Measurements from ENCODE around the gene LRRC75A.
"Not testable (repeated sequence)": the region's sequence is repeated elsewhere in the genome, so short reads cannot be mapped to it uniquely, and the experiment has no call there.

The LRRC75A gene

DNA sequence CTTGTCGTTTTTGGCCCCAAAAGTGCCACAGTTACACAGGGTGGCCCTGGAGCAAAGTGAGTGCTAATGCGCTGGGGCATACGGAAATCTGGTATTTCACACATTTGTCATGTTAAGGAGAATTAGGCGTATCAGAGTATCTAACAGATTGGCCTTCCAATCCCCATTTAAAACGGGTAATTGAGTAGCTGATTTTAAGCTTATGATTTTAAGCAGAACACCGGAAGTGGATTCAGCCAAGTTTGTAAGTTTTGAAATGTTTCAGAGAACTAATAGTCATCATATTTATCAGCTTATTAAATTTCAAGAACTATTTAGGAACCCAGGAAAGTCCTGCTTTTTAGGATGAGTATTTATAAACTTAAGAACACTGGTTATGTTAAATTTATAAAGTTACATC, 19.5 kb downstream of the LRRC75A start:
- no peak for DNase-seq (ENCODE audit: low read depth)

DNA sequence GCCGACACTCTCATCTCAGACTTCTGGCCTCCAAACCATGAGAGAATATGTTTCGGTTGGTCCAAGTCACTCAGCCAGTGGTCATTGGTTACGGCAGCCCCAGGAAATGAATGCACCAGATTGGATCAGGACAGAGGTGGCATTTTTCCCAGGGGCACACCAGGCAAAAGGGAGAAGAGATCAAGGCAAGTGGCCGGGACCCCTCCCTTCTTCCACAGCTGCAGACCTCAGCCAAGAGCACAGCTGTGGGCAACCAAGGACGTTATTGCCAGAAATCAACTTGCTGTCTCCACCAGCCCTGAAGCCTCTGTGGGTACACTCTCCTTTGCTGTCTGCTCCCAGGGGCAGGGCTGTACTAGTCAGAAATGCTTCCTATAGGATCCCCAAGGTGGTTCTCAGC, 20.7 kb downstream of the LRRC75A start:
- no peak for DNase-seq (ENCODE audit: low read depth)

DNA sequence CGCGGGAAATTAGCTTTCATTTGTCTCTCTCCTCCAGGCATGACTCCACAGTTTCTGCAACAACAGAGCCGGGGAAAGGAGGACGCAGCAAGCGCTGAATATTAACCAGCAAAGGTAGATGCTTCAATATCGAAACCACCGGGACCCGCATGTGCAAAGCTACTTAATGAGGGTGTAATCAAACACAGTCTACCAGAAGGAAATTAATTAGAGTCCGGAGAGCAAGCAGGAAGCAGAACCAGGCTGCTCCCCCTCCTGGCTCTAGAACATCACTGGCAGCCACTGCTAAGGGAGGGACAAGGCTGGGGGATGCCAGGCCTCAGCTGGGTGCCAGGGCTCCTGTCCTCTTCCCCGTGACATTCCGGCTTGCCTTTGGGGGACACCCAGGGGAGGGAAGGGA, 21.7 kb downstream of the LRRC75A start:
- DNase-seq (ENCODE audit: low read depth) = no peak

DNA sequence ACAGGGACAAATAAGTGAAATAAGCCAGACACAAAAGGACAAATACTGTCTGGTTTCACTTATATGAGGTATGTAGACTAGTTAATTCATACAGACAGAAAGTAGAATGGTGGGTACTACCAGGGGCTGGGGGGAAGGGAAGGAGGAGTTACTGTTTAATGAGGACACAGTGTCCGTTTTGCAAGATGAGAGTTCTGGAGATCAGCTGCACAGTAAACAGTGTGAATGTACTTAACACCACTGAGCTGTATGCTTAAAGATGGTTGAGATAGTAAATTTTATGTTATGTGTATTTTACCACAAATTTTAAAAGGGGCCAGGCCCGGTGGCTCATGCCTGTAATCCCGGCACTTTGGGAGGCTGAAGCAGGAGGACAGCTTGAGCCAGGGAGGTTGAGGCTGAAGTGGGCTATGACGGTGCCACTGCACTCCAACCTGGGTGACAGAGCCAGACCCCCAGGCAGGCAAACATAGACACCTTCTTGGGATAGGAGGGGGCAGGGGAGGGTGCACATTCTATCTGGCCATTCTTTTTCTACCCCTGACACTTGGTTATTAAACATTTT, 23.5 kb downstream of the LRRC75A start:
- no peak for DNase-seq (ENCODE audit: low read depth)

DNA sequence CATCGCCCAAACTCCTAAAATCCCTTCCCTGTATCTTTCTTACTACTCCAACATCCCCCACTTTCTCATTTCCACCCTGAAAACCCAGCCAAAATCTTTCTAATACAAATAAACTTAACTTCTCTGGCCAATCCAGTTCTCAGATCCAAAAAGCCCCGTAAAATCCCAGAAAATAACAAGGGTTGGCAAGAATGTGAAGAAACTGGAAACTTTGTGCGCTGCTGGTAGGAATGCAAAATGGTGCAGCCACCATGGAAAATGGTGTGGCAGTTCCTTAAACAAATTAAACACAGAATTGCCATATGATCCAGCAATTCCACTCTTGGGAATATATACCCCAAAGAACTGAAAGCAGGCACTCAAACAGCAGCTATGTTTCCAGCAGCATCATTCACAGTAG, 24.1 kb downstream of the LRRC75A start:
- DNase-seq (ENCODE audit: low read depth) = no peak

DNA sequence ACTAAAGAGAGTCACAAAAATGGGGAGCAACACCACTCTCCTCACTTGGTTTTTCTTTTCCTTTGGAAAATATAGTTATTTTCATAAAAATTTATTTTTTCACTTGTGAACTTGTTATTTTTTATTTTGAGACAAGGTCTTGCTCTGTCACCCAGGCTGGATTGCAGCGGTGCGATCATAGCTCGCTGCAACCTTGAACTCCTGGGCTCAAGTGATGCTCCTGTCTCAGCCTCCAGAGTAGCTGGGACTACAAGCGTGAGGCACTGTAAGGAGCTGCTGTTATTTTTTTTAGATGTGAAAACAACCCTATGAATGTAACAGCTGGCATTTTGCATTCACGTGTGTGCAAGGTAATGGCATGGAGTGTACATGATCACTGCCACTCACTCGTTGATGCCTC, 24.9 kb downstream of the LRRC75A start:
- DNase-seq (ENCODE audit: low read depth) = no peak

DNA sequence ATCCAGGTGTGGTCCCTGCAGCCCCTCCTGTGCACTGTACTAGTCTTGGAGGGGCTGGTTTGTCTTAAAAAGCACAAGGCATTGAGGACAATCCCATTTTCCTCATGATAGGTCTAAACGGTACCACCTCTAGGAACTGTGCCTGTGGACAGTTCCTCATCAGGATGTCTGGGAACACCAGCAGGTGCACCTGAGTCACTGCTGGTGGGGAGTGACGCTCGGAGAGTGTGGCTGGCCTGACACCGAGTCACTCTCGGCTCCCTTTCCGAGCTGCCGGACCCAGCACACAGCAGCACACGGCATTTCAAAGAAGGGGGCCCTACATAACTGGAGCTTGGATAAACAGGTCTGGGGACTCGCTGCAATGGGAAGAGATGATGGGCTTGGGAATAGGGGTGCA, 25.6 kb downstream of the LRRC75A start:
- no peak for DNase-seq (ENCODE audit: low read depth)

DNA sequence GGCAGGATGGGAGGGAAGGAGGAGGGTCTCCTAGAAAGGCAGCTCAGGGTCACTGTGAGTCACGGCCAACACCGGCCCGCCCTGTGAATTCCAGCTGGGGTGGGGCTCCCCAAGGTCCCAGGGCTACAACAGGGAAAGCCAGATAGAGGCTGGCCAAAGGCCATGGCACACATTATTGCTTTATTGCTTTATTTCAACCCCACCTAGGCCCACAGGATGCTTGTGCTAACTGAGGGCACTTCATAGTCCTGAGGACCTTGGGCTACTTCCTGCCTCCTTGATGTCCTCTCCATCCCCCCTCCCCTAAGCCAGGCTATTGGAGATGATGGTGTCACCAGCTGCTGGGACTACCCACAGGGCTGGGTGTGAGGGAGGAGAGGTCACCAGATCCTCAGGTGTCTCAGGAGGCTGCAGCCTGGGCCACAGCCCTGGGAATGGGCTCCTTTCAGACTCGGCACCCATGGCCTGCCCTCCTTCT, 26.1 kb downstream of the LRRC75A start:
- no peak for DNase-seq (ENCODE audit: low read depth)

DNA sequence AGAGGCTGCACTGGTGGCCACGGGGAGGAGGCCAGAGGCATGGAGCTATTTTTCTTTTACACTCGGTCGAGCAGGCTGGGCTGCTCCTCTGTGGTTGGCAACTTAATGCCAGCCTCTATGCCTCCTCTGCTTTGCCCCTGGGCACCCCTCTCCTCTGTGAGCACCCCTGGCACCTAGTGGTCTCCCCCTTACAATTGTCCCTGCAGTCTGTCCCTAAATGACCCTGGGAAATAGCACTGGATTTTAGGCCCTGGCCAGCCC, 27.0 kb downstream of the LRRC75A start:
- no peak for DNase-seq (ENCODE audit: low read depth)

DNA sequence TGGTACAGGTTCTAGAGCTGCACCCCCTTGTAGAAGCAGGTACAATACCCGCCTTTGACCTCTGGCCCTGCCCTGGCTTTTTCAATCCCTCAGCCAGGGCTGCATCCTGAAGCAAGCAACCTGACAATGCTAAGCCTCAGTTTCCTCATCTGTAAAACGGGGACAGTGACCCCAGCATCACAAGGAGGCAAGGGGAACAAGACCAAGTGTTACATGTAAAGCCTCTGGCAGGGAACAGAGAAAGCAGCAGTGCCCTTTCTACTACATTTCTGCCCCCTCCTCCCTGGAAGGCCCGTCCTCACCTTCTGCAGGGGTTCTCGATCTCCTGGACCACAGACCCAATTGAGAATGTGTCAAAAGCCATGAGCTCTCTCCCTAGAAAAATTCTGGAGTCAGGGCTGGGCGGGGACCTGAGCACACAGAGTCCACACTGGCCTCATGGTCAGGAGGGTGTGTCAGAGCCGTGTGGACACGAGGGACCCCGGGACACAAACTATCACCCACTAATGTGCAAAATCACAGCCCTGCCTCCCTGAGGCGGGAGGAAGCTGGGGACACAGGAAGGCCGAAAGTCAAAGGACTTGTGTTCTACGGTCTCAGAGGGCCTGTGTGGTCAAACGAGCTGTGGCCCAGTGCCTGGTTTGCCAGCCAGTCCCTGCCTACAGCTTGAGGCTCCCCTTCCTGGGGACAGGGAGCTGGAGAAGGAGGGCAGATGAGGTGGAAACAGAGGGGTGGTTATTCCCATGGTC, 27.5 kb downstream of the LRRC75A start:
- DNase-seq (ENCODE audit: low read depth) = no peak

DNA sequence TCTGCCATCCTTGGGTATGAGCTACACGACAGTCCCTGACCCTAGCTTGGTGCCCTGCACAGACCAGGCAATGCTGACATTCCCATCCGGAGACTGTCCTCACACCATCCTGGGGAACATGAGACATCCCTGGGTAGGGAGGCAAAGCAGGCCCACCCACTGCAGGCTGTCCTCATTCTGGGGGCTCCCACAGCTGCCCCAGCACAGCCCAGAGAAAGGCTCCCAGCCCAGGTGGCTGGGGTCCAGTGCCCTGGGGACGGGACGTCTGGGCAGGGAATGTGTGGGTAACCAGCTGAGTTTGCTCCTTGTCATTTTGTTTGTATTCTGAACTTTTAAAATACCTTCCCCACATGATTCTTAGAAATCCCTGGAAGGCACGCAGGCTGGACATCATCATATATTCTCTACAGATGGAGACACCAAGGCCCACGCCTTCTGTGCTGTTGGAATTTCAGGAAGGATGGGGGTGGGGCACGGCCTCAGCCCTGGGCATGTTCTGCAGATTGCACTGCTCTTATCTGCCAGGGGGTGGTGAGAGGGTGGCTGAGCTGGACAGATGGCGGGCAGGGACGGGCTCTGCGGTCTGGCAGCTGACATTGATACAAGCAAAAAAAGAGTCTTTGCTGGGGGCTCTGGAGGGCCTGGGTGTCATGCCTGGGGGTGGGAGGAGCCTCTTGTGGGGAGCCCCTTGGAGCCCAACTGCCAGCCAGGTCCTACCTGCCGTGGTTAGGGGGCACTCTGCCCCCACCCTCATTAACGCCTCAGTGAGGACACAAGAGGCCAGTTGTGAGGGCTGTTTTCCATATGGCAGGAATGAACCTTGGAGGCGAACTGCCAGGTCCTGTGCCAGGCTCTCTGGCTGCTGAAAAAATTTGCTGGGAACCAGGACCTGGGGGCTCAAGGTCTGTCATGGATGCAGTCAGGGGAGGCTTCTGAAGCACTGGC, 28.4 kb downstream of the LRRC75A start:
- DNase-seq (ENCODE audit: low read depth) = no peak

DNA sequence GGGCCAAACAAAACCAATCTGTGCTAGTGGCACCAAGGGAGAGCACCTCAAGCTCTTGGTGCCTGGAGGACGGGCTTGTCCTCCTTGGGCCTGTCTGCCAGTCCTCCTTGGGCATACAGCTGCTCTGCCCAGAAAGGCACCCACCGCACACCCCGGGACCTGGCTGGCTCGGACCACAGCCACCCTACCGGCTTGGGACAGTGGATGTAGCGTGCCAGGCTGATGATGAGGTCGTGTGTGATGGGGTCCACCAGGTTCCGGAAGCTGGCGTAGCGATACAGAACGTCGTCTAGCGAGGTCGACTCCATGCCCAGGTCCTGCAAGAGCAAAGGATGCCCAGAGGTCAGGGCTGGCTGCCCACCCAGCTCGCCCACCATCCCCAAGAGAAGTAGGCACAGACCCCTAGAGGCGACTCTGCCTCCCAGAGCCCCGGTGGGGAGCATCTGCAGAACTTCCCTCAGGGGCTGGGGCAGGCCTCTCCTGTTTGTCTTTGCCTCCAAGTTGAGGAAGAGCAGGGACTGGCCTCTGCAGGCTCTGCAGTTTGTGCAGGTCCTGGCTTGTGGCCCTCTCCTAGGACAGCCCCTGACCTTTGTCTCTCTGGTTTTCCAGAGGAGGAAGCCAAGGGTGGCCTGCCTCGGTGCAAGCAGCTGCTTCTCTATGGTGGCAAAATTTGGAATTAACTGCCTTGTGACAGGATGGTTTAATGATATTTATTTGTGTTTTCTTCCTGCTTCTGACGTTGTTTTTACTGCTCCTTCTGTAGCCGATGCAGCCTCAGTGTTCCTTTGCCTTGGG, 29.7 kb downstream of the LRRC75A start:
- DNase-seq (ENCODE audit: low read depth) = no peak

DNA sequence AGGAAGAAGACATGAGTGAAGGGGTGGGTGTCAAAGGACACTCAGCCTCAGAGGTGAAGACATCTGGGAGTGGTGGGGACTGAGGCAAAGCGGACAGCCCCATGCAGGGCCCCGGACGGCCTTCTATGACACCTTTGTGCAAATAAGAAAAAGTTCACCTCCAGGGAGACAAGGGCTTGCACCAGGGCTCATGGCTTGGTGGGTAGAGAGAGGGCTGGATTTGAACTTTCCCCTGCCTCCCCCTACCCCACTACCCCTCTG, 30.5 kb downstream of the LRRC75A start:
- no peak for DNase-seq (ENCODE audit: low read depth)

DNA sequence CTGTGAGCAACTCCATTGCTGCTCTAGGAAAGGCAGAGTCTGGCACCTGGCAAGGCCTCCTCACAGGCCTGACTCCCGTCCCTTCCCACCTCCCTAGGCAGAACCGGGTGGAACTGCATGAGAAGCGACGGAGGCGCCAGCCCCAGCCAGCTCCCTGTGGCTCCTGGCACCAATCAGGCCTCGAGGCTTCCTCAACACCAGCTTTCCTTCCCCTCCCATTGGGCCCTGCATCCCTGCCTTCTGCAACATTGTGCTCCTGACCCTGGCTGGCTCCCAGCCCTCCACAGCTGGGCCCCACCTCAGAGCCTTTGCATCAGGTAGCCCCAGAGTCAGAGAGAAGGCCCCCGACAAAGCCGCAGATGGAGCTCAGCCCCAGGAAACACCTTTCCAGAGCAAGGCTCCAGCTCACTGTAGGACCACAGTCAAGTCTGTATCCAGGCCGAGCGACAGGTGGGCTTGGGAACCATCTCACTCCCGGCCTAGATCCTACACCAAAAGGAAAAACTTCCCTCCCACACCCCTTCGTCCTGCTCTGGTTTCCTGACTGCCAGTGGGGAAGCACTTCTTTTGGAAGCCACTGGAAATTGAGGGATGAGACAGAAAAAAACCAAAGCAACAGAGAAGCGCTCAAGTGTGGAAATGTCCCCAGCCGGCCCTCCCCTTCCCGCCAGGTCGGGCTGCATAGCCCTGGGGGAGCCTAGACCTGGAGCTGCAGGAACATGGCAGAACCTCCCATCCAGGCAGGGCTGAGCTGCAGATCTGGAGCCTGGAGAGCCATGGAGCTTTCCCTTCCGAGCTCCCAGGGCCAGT, 31.0 kb downstream of the LRRC75A start:
- no peak for DNase-seq (ENCODE audit: low read depth)

DNA sequence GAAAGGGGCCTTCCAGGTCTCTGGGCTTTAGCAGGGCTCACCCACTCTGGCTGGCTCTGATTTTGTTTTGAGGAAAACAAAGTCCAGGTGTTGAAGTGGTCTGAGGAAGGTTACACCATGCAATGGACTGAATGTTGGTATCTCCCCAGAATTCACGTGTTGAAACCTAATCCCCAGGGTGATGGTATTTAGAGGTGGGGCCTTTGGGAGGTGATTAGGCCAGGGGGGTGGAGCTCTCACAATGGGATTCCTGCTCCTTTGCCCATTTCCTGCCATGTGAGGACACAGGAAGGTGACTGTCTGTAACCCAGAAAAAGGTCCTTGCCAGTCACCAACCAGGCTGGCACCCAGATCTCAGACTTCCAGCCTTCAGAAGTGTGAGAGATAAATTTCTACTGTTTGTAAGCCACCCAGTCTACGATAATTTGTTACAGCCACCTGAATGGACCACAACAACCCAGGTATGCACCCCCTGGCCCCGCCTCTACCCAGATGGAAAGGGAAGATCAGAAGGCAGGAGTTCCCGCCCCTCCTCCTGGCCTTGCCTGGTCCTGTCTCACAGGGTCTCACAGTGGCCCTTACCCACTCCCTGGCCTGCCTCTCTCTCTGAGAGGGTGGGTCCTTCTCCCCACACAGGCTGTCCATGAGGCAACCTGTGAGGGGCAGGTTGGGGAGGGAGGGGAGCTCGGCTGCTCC, 32.0 kb downstream of the LRRC75A start:
- no peak for DNase-seq (ENCODE audit: low read depth)

DNA sequence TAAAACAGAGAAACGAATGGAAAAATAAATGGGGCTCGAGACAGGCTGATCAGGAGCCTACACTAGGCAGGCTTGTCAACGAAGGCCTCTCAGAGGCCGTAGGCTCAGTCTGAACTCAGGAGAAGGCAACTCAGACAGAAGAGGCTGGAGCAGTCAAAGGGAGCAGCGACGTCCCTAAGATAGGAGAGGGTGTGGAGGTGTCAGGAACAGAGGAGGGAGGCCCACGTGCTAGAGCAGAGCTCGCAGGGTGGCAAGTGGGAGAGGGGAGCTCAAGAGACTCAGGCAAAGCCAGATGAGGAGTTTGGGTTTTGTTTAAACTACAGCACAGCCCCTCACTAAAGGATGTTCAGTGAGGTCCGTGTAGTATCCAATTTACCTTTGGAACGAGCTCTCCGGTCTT, 32.7 kb downstream of the LRRC75A start:
- DNase-seq (ENCODE audit: low read depth) = no peak

DNA sequence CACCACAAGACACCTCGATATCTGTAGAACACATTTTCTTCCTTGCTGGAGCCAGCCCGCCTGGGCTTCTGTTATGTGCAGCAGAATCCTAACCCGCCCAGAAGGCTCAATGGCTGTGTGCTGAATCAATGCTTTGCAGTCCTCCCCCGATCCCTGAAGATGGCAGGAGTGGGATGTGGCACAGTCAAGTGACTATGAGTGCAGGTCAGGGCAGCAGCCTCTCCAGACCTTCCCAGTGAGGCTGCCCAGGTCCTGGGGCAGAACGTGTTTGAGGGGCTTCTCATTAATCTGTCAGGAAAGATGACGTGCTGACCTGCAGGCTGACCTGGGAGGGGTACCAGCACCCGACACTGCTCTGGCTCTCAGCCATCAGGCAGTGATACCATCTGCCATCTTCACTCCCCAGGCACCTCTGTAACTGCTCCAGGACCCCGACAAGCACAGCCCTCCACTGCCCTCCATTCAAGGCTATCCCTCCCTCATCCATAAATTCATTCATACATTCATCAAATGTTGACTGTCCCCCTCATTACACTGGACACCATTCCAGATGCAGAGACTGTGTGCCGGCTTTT, 35.2 kb downstream of the LRRC75A start:
- DNase-seq (ENCODE audit: low read depth) = no peak

DNA sequence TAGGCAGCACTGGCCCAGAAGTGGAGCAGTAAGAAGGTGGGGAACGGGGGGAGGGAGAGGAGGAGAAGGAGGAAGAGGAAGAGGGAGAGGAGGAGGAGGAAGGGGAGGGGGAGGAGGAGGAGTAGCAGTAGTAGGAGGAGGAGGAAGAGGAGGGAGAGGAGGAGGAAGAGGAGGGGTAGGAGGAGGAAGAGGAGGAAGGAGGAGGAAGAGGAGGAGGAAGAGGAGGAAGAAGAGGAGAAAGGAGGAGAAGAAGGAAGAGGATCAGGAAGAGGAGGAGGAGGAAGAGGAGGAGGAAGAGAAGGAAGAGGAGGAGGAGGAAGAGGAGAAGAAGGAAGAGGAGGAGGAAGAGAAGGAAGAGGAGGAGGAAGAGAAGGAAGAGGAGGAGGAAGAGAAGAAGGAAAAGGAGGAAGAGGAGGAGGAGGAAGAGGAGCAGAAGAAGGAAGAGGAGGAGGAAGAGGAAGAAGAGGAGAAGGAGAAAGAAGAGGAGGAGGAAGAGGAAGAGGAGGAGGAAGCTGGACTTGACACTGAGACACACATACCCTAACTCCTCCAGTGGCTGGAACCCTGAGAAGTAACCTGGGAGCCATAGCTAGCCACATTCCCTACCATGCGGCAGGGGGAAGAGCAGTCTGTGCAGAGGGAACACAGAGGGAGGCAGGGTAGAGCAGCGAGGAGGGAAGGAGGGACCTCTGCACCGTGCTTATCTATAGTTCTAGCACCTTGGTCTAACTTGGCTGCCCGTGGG, 35.8 kb downstream of the LRRC75A start:
- DNase-seq (ENCODE audit: low read depth) = no peak

DNA sequence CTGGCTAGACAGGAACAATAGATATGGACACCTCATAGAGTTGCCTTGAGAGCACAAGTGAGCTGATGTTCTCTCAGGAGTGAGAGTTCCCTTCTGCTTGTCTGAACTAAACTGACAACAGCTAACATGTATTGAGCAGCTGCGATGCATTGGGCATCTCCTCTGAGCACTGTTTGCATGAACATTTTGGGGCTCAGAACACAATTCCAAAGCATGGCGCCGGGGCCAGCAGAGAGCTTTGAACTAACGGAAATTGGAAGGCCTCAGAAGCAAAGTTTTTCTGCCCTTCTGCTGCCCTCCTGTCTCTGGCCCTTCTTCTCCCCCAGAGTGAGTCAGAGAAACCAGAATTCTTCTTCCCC, 38.5 kb downstream of the LRRC75A start:
- DNase-seq (ENCODE audit: low read depth) = no peak

DNA sequence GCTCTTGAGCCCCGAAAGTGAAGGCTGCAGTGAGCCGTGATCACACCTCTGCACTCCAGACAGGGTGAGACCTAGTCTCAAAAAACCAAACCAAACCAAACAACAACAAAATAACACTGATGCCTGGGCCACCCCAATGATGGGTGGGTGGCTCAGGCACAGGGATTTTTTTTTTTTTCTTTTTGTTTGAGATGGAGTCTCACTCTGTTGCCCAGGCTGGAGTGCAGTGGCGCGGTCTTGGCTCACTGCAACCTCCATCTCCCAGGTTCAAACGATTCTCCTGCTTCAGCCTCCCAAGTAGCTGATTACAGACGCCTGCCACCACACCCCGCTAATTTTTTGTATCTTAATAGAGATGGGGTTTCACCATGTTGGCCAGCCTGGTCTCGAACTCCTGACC, 39.7 kb downstream of the LRRC75A start:
- not testable (repeated sequence) for DNase-seq (ENCODE audit: low read depth)

Measured in activated gamma-delta T cell treated with anti-CD3 and anti-CD28 coated beads, Interleukin-2, amount 50 U/mL, for 16 hours (primary cell).